NCI-H1417 (cell line): ENCODE data around the gene TM9SF4.

Source experiments
- DNase-seq, 3 experiments: peaks; one replicate each; lab custom pipeline; 2025; lab: John Stamatoyannopoulos, UW

TM9SF4 gene

GRCh38 chr20:32109392-32110172 lies at the start of gene TM9SF4:
TSS of gene TM9SF4 (plus strand) at chr20:32109714. CDS start at chr20:32109741, 27 bp downstream.
- DNase-seq: peak; percentile 96 to 99 (median 98)

DNA sequence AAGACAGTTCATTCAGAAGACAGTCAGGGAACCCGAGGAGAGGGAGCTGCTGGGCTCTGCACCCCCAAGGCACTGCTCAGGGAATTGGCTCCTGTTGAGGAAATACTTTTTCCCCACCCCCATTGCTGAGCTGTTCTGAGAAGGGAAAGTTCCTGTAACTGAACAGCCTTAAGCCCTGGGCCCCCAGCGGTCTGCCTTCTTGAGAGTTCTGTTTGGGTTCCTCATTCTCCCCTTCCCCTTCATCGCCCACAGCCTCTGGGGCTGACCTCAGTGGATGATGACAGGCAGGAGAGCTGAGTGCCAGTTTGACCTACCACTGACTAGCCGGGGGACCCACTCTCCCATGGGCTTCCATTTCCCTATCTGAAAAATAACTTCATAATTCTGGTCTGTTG lies 46.7 kb upstream of the TM9SF4 start:
- no peak for DNase-seq

DNA sequence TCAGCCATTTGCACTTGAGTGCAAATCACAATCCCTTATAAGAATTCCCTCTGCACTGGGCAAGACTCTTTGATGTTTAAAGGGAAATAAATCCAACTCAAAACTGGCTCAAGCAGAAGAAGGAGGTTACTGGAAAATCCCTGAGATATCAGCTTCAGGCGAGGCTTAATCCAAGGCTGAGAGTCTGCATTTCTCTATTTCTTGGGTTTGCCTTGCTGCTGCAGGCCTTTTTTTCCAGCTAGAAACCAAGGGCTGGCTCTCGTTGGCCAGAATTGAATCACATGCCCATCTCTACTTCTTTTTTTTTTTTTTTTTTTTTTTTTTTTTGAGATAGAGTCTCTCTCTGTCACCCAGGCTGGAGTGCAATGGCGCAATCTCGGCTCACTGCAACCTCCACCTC lies 45.8 kb upstream of the TM9SF4 start:
- DNase-seq: no peak

DNA sequence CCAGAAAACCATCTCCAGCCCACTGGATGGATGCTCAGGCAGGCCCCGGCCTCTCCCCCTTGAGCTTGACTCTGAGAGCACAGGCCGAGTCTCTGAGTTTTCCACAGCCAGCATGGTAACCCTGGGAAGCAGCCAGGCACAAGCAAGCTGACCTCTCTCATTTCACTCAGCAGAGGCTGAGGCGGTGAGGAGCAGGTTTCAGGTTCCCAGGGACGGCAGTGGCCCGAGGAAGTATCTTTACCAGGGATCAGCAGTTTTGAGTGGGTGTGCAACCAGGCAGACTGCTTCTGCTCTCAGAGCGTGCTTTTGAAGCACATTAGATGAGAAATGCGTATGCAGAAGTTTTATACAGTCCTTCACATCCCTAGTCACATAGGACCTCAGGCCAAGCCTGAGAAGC lies 44.8 kb upstream of the TM9SF4 start:
- DNase-seq: no peak

GRCh38 chr20:32067234-32067821 lies 42.2 kb upstream of the TM9SF4 start:
- no peak for DNase-seq

DNA sequence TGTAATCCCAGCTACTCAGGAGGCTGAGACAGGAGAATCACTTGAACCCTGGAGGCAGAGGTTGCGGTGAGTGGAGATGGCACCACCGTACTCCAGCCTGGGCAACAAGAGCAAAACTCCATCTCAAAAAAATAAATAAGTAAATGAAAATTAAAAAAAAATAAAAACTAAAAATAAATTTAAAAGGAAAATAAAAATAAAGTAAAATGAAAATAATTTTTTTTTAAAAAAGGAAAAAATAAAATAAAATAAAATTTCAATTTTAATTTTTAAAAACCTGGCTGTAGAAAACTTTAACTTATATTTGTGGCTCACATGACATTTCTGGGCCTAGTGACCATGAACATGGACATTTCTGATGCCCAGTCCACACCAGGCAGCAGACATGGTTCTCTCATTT lies 41.3 kb upstream of the TM9SF4 start:
- no peak for DNase-seq

GRCh38 chr20:32069711-32070110 lies 39.8 kb upstream of the TM9SF4 start:
- no peak for DNase-seq

DNA sequence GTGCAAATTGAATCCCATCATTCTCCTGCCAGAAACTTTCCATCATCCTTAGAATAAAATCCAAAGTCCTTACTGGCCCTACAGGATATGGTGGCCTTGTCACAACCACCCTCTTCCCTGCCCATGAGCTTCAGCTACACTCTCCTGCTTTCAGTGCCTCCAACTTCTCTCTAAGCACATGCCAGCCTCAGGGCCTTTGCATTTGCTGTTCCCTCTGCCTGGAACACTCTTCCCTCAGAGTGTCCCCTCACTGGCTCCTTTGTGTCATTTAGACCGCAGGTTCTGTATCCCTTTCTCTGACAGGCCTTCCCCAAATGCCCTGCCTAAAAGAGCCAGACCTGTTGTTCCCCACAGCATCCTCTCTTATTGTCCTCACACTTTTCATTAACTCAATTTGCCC lies 39.2 kb upstream of the TM9SF4 start:
- DNase-seq: no peak

DNA sequence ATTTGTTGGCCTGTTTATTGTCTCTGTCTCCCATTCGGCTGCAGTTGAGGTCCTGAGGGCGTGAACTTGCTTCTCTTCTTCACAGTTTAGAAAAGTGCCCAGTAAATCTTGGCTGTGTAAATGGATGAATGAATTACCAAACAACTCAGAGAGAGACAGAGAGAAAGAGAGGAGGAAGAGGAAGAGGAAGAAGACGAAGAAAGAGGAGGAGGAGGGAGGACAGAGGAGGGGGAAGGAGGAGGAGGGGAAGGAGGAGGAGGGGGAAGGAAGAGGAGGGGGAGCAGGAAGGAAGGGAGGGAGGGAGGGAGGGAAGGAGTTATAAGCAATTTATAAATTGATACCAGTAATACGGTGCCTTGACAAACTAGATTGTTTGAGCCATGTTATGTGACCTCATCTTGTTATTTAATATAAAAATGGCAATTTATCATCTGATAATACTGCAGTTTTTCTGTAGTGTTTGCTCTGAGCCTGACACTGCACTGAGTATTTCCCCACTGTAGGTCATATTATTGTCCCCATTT lies 38.8 kb upstream of the TM9SF4 start:
- DNase-seq: no peak

DNA sequence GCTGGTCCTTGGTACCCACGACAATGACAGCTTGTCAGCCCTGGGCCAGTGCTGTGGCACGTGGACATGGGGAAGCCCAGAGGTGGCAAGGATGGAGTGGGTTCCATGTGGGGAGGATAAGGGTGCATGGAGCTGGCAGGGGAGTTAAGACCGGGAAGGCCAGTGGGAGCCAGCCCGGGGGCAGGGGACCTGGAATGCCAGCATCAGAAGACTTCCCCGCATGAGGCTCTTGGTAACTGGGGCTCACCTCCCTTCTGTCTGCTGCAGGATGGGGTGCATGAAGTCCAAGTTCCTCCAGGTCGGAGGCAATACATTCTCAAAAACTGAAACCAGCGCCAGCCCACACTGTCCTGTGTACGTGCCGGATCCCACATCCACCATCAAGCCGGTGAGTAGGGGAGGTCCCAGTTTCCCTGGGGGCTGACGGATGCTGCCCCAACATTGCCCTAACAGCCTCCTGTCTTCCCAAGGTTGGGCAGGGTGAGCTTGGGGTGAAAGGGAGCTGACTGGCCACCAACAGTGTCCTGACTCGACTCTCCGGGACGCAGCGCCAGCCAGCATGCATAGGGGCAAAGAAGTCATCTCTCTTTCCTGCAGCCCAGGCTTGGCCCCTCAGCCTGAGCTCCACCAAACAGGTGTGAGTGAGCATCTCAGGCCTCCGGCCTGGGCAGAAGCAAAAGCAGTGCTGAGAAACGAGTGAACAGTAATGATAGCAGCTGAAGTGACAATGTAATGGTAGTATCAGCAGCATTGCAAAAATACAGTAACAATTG lies 37.9 kb upstream of the TM9SF4 start:
- DNase-seq: no peak

- DNase-seq: no peak
These were observed 37.3 kb upstream of the TM9SF4 start for GRCh38 chr20:32072168-32072750.

GRCh38 chr20:32075534-32075933 lies 34.0 kb upstream of the TM9SF4 start:
- no peak for DNase-seq

- no peak for DNase-seq
These were observed 32.3 kb upstream of the TM9SF4 start for GRCh38 chr20:32077190-32077589.

GRCh38 chr20:32078322-32078721 lies 31.2 kb upstream of the TM9SF4 start:
- no peak for DNase-seq

GRCh38 chr20:32078791-32079190 lies 30.7 kb upstream of the TM9SF4 start:
- no peak for DNase-seq

- DNase-seq: no peak
These were observed 29.8 kb upstream of the TM9SF4 start for GRCh38 chr20:32079655-32080109.

DNA sequence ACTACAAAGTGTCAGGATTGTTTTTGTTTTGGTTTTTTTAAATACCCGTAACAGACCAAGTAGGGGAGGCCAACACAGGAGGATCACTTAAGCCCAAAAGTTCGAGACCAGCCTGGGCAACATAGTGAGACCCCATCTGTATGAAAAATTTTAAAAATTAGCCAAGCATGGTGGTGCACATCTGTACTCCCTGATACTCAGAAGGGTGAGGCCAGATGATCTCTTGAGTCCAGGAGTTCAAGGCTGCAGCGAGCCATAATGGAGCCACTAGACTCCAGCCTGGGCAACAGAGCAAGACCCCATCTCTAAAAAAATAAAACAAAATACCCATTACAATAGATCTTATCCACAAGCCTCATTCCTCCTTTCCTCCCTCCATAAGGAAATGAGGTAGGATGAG lies 28.7 kb upstream of the TM9SF4 start:
- no peak for DNase-seq

- DNase-seq: no peak
These were observed 26.0 kb upstream of the TM9SF4 start for GRCh38 chr20:32083469-32083868.

- no peak for DNase-seq
These were observed 22.4 kb upstream of the TM9SF4 start for GRCh38 chr20:32087070-32087469.

DNA sequence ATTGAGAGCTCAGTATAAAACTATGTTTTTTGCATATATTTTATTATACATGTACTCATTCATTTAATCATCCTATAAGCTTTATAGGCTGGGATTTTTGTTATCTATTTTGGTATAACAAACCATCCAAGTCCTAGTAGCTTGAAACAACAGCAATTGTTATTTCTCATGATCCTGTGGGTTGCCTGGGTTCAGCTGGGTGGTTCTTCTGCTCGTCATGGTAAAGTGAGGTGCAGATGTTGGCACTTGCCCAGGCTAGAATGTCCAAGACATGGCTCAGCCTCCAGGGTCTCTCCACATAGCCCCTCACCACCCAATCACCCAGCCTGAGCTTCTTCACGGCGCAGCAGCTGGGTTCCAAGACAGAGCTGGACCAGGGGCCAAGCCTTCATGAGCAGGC lies 20.8 kb upstream of the TM9SF4 start:
- DNase-seq: no peak

DNA sequence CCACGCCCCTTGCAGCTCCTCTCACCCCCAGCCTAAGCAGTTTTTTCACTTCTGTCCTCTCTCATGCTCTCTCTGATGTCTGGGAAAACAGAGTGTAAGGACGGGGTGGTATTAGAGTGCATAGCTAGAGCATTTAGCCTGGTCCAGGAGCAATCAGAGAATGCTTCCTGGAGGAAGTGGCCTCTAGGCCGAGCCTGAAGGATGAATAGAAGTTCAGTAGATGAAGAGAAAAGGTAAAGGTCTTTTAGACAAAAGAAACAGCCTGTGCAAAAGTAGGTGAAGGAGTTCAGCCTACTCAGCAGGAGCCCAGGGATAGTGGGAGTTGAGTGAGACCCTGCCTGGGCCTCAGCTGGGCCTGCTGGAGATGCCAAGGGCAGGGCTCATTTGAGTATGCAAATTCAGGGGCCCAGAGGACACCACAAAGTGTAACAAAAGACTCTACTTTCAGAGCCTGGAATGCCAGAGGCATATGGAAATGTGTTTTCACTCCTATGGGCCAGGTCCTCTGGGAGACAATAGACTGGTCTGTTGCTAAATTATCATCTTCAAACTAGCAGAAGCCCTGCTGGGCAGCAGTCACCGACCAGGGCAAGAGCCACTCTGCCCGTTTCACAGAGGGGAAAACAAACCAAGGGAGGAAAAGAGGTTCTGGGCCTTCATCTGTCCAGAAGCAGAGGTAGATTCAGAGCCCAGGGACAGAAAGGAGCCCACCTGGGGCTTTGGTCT lies 19.7 kb upstream of the TM9SF4 start:
- no peak for DNase-seq
